ENCODE data around the gene RUFY3.
"Not testable (repeated sequence)": the region's sequence is repeated elsewhere in the genome, so short reads cannot be mapped to it uniquely, and the experiment has no call there.

Gene RUFY3

GRCh38 chr4:70721747-70722146, at the start of gene RUFY3:
RUFY3 (plus strand) TSS chr4:70721964; CDS start chr4:70722574, 610 bp downstream.
- DNase-seq (ENCODE audit: low read depth), result no peak

- no peak for DNase-seq (ENCODE audit: low read depth)
Measured at GRCh38 chr4:70674191-70674590, 47.6 kb upstream of the RUFY3 start.

DNA sequence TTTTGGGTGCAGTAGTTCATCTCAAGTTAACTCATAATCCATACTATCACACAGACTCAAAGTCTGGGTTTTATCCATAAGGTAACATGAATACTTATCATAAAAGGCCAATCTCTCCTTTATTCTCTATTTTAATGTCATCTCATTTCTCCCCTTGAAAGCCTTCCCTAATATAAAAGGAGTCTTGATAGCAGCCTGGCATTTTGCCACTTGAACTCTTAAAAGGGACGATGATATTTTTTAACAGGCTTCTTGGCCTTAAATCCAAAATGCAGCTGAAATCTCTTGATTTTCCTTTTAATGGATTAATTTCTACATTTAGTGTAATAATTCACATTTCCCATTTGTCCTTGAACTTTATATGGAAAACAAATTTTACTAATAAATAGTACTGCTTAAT, 47.0 kb upstream of the RUFY3 start:
- DNase-seq (ENCODE audit: low read depth), result no peak

GRCh38 chr4:70676554-70677090, 45.1 kb upstream of the RUFY3 start:
- DNase-seq (ENCODE audit: low read depth), result no peak

GRCh38 chr4:70678383-70678999, 43.3 kb upstream of the RUFY3 start:
- DNase-seq (ENCODE audit: low read depth), result no peak

GRCh38 chr4:70680934-70681333, 40.8 kb upstream of the RUFY3 start:
- DNase-seq (ENCODE audit: low read depth), result no peak

DNA sequence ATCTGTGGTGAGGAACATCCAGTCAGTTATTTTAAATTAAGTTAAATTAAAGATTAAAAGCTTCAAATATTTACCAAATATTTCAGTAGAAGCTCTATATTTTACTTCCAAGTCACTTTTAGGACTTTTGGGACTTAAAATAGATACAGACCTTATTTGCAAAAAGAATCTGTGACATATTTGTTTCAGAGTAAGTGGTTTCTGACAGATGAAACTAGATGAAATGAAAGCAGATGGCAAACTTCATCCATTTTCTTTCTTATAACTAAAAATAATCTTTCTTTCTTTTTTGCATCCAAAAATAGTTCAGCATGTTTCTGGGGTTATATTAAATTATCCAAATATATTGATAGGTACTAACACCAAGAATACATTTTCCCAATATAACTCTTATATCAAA, 40.1 kb upstream of the RUFY3 start:
- no peak for DNase-seq (ENCODE audit: low read depth)

DNA sequence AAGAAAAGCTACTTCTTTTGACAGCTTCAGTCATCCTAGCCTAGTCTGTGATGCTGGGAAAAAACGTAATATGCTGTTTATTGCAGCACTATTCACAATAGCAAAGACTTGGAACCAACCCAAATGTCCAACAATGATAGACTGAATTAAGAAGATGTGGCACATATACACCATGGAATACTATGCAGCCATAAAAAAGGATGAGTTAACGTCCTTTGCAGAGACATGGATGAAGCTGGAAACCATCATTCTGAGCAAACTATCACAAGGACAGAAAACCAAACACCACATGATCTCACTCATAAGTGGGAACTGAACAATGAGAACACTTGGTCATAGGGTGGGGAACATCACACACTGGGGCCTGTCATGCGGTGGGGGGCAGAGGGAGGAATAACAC, 39.6 kb upstream of the RUFY3 start:
- DNase-seq (ENCODE audit: low read depth), result not testable (repeated sequence)

DNA sequence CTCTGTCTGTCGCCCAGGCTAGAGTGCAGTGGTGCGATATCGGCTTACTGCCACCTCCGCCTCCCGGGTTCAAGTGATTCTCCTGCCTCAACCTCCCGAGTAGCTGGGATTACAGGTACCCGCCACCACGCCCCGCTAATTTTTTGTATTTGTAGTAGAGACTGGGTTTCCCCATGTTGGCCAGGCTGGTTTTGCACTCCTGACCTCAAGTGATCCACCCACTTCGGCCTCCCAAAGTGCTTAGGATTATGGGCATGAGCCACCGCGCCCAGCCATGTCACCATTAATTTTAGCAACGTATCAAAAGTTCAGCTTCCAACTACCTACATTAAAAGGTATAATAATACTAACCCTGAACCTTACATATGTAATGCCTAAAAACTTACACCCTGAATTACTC, 34.4 kb upstream of the RUFY3 start:
- no peak for DNase-seq (ENCODE audit: low read depth)

DNA sequence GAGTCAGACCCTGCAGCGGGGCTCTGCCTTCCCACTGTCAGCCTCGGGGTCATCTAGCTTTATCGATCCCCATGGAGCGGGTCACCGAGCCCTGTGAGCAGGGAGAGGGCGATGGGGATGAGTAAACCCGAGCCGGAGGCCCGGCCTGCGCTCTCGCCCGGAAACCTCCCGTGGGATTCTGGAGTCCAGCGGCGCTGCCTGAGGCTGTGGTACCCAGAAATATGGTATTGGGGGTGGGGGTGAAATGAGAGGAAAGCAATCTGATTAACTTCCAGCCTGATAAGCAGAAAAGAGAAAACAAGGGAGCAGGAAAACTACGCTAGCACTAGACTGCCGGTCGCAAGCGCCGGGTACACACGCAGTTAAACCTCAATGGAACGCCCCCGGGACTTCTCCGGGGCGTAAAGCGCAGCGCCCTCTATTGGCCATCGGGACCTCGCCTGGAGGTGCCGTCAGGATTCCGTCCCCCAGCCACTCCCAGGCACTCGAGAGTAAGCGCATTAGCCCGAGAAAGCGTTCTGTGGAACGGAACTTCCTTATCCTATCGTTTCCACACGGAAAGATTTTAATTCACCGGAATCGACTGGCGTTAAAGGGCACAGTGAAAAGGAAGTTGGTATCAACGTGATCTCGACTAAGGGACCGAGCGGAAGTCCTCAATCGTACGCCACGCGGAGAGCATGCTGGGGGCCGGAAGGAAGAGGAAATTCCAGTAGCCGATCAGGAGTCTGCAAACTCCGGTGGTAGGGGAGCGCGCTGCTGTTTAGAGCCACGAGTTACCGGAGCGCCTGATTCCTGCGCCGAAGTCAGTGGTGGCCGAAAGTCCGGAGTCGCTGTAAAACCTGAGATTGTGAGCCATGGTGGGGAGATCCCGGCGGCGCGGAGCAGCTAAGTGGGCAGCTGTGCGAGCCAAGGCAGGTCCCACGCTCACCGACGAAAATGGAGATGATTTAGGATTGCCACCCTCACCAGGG, 33.7 kb upstream of the RUFY3 start, which contains the start of gene UTP3:
Gene UTP3 (plus strand): TSS at position 712 of the 974 bp plus-strand sequence. CDS start 146 bp downstream, at position 858.
- peak; percentile 92 for DNase-seq (ENCODE audit: low read depth)

GRCh38 chr4:70688795-70689231, 33.0 kb upstream of the RUFY3 start:
- no peak for DNase-seq (ENCODE audit: low read depth)

GRCh38 chr4:70691661-70692060, 30.1 kb upstream of the RUFY3 start:
- DNase-seq (ENCODE audit: low read depth), result no peak

DNA sequence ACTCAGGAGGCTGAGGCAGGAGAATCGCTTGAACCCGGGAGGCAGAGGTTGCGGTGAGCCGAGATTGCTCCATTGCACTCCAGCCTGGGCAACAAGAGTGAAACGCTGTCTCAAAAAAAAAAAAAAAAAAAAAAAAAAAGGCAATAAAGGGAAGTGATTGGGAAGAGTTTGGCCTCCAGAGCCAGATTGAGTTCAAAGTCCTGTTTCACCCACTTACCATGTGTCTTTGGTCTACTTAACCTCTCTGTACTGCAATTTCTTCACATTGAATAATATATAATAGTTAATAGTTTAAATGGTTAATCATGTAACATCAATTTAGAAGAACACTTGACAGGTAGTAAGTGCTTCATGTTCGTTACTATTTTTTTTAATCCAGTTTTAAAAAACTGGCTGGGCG, 27.1 kb upstream of the RUFY3 start:
- DNase-seq (ENCODE audit: low read depth), result not testable (repeated sequence)

- DNase-seq (ENCODE audit: low read depth), result not testable (repeated sequence)
Measured at GRCh38 chr4:70698435-70698834, 23.3 kb upstream of the RUFY3 start.

GRCh38 chr4:70700712-70701111, 21.1 kb upstream of the RUFY3 start:
- no peak for DNase-seq (ENCODE audit: low read depth)

- no peak for DNase-seq (ENCODE audit: low read depth)
Measured at GRCh38 chr4:70701271-70701670, 20.5 kb upstream of the RUFY3 start.

- not testable (repeated sequence) for DNase-seq (ENCODE audit: low read depth)
Measured at GRCh38 chr4:70702592-70702991, 19.2 kb upstream of the RUFY3 start.

DNA sequence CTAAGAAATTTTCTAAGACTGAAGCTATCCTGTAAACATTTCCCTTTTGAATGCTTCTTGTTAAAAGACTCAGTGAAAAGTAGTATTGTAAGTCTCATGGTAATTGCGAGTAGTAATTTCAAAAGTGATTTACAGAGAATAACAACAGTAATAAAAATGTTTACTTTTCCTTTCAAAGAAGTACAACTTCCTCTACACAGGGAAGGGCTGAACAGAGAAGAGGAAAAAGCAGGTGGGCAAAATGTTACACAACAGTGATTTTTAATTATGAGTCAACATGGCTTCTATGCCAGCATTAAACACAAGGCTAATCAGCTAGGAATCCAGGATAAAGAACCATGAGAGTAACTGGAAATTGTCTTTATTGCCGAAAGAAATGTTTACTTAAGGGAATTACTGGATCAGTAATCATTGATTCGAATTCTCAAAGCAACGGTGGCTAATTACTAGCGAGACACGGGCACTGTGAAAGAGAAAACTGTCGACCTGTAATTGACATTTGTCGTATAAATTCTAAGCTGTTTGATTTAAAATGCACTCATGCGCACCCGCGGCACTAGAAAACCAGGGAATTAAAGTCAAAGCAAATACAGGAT, 18.0 kb upstream of the RUFY3 start:
- DNase-seq (ENCODE audit: low read depth), result no peak

GRCh38 chr4:70704215-70704930, 17.4 kb upstream of the RUFY3 start:
- no peak for DNase-seq (ENCODE audit: low read depth)

GRCh38 chr4:70704931-70705182, 16.9 kb upstream of the RUFY3 start:
- no peak for DNase-seq (ENCODE audit: low read depth)

DNA sequence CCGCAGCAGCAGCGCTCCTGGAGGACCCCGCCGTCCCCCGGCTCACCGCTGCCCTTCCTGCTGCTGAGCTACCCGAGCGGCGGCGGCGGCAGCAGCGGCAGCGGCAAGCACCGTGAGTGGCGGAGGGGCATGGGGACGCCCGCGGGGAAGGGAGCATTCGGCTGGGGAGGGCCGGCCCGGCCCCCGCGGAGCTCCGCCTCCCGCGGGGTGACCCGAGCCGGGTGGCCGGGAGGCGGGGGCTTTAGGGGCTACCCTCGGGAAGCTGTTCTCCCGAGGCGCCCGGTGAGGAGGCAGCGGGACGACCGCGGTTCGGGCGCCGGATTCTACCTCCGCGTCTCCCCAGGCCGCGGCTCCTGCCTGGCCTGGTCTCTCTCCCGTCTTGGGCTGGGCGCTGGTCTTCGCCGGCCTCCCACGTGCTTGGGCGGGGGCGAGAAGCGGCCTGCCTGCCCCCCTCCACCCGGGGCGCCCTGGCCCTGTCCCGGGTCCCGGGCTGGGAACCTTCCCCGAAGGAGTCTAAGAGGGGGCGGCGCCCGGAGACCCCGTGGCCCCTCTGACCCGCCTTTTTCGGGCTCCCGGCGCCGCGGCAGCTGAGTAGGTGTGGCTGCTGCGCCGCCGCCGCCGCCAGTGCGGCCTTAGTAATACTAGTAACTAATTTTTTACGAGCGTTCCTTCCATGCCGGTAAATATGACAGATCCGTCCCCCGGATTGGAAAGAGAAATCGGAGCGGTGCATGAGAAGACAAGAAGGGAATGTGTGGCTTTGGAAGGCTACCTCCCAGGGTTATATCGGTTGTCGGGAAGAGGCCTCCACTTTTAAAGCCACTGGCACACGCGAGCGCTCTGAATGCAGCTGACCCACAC, 16.4 kb upstream of the RUFY3 start:
- no peak for DNase-seq (ENCODE audit: low read depth)
